Caki2 (cell line): Measurements from ENCODE around the gene FAT1. TPM values are rescaled to one million over a fixed set of nuclear protein-coding genes. Genes with fewer than 3 reads are reported as not detected.
"Not testable (repeated sequence)": the region's sequence is repeated elsewhere in the genome, so short reads cannot be mapped to it uniquely, and the experiment has no call there.

ENCODE experiments used
- DNase-seq: peaks from one replicate; pipeline ENCODE4 v3.0.0-alpha.2; 2015; ENCODE audit warnings: low read depth
- in situ Hi-C: cut with HindIII; loops from 2 replicates; pipeline ENCODE4 v1.10.0; 2016; ENCODE audit warnings: low sequenced_read_pairs, low pct_unique_long_range_greater_than_20kb, mixed read lengths
- total RNA-seq: library from RNA; depleted of rRNA; stranded (reverse); fragments of >200 nt; shearing (Covaris generic); gene quantifications from 2 replicates; pipeline ENCODE4 v1.2.3, GENCODE V29; 2014; ENCODE audit warnings: low replicate concordance; rRNA removed

FAT1 gene
- 107 and 110 TPM in 2 replicates for total RNA-seq

- in situ Hi-C loops = no loop called here
- peak; percentile 53 for DNase-seq
Measured at GRCh38 chr4:186723292-186724057, at the start of gene FAT1. FAT1 (minus strand) TSS chr4:186723856; CDS start chr4:186709827, 14,029 bp downstream.

- in situ Hi-C loops = no loop called here
Measured at GRCh38 chr4:186772936-186773487, 49.4 kb upstream of the FAT1 start.

GRCh38 chr4:186771624-186772023, 48.0 kb upstream of the FAT1 start:
- no peak for DNase-seq
- in situ Hi-C loops = no loop called here

More at GRCh38 chr4:186772936-186773487, 49.4 kb upstream of the FAT1 start:
- DNase-seq = no peak

- peak; percentile 41 for DNase-seq
- in situ Hi-C loops = no loop called here
Measured at GRCh38 chr4:186770481-186771175, 47.0 kb upstream of the FAT1 start.

- no peak for DNase-seq
- in situ Hi-C loops = no loop called here
Measured at GRCh38 chr4:186767794-186768193, 44.1 kb upstream of the FAT1 start.

- peak; percentile 94 for DNase-seq
- in situ Hi-C loops = no loop called here
Measured at GRCh38 chr4:186765673-186766546, 42.3 kb upstream of the FAT1 start.

GRCh38 chr4:186765138-186765537, 41.5 kb upstream of the FAT1 start:
- DNase-seq = peak; percentile 88
- in situ Hi-C loops = no loop called here

- in situ Hi-C loops = no loop called here
- no peak for DNase-seq
Measured at GRCh38 chr4:186764457-186764856, 40.8 kb upstream of the FAT1 start.

GRCh38 chr4:186762865-186763264, 39.2 kb upstream of the FAT1 start:
- DNase-seq = no peak
- in situ Hi-C loops = no loop called here

- peak; percentile 40 for DNase-seq
- in situ Hi-C loops = no loop called here
Measured at GRCh38 chr4:186762361-186762760, 38.7 kb upstream of the FAT1 start.

- DNase-seq = peak; percentile 38
- in situ Hi-C loops = not testable (repeated sequence)
Measured at GRCh38 chr4:186761956-186762355, 38.3 kb upstream of the FAT1 start.

- in situ Hi-C loops = no loop called here
- DNase-seq = no peak
Measured at GRCh38 chr4:186761393-186761792, 37.7 kb upstream of the FAT1 start.

- in situ Hi-C loops = no loop called here
- peak; percentile 95 for DNase-seq
Measured at GRCh38 chr4:186760576-186760975, 36.9 kb upstream of the FAT1 start.

GRCh38 chr4:186759990-186760389, 36.3 kb upstream of the FAT1 start:
- DNase-seq = peak; percentile 30
- in situ Hi-C loops = no loop called here

GRCh38 chr4:186758929-186759682, 35.5 kb upstream of the FAT1 start:
- in situ Hi-C loops = no loop called here
- no peak for DNase-seq

- in situ Hi-C loops = no loop called here
- no peak for DNase-seq
Measured at GRCh38 chr4:186757696-186758355, 34.2 kb upstream of the FAT1 start.

- DNase-seq, in situ Hi-C loops: not testable (repeated sequence)
Measured at GRCh38 chr4:186756550-186756949, 32.9 kb upstream of the FAT1 start.
